HG02938 (cell line): ENCODE results near the gene CINP.

Experiments used
- ATAC-seq: cut with Tn5 transposase; IDR thresholded peaks from one replicate; pipeline ENCODE4 v1.9.1; 2021; ENCODE audit warnings: mild to moderate bottlenecking, moderate library complexity; ENCODE audit not compliant: unreplicated experiment

The CINP gene

DNA sequence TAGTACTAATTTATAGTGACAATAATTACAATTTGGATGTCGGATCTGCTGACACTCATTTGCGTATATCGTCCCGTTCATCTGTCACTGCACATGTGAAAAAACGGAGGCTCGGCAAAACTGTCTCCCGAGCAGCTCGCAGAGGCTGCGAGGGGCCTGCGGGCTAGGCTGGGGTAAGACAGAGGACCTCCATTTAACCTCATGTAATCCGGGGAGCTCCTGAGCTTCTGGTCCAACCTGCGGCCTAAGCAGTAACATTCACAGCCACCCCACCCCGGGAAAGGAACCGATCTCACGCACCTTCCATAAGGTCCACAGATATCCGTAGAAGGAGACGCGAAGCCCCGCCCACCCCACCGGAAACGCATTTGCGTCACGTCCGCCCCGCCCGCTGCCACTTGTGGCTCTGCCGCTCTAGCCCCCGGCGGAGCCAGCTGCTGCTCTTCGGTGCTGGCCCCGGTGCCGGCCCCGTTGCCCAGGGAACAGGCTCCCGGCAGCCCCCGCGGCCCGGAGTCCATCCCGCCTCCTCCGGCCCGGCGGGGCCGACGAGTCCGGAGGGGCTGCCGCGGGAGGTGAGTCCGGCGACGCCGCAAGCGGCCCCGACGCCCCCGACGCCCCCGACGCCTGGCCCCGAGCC, at the start of gene CINP, which contains the start of gene TECPR2:
TSS of gene CINP (minus strand) at position 346 of the 637 bp plus-strand sequence. CDS start at position 307, 39 bp downstream.
TSS of gene TECPR2 (plus strand) at position 397 of the 637 bp plus-strand sequence. CDS start 13,781 bp downstream, outside the sequence.
- peak; percentile 73 for ATAC-seq

DNA sequence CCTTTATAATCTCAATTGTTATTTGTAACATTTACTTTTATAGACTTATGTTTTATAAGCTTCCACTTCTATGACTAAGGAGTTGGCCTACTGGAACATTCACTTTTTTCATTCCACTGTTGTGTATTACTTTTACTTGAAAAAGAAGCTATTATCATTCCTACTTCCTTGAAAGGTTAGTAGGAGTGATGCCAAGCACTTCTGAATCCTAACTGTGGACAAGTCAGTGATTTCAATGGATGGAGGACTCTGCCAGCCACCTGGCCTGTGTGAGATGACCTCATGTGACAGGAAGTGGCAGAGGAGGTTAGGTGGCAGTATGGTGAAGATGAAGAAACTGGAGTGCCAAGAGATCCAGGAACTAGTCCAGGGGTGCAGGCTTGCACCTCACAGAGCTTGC, 46.0 kb upstream of the CINP start:
- ATAC-seq, result no peak

DNA sequence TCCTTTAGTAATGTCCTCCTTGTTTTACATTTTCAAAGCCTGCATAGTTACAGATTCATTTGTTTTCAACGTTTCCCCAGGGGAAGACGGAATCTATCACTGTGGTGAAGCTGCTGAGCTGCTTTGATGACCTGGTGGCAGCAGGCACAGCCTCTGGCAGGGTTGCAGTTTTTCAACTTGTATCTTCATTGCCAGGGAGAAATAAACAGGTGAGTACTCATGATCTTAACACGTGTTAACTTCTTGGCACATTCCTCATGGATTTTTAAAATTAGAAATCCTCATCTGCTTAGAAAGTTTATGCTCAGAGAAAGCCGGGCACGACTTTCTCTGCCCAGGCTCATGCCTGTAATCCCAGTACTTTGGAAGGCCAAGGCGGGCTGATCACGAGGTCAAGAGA, 44.6 kb upstream of the CINP start:
- ATAC-seq, result no peak

DNA sequence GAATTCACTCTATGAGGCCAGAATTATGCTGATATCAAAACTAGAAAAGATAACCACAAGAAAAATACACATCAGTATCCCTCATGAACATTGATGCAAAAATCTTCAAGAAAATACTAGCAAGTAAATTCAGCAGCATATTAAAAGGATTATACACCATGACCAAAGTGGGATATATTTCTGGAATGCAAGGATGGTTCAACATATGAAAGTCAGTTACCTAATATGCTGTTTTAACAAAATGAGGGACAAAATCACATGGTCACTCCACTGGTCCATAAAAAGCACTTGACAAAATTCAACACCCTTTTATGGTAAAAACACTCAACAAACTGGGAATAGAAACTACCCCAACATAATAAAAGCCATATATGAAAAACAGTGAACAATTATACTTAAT, 40.3 kb upstream of the CINP start:
- ATAC-seq, result no peak

DNA sequence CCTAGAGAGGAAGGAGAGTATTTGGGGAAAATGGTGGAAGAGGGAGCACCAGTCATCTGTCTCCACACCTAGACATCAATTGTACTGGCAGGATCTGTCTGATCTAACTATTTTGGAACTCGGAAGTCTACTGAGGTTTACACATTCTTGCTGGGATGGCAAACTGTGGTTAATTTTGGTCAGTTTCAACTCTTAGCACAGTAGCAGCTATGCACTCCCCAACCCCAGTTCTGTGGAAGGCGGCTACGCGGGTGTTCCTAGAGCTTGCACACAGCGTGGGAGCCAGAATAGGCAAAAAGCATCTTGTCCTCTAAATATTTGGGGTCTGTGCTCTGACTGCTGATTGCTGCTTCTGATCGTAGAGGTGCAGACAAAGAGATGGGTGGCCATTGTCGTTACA, 33.8 kb upstream of the CINP start:
- ATAC-seq, result no peak

DNA sequence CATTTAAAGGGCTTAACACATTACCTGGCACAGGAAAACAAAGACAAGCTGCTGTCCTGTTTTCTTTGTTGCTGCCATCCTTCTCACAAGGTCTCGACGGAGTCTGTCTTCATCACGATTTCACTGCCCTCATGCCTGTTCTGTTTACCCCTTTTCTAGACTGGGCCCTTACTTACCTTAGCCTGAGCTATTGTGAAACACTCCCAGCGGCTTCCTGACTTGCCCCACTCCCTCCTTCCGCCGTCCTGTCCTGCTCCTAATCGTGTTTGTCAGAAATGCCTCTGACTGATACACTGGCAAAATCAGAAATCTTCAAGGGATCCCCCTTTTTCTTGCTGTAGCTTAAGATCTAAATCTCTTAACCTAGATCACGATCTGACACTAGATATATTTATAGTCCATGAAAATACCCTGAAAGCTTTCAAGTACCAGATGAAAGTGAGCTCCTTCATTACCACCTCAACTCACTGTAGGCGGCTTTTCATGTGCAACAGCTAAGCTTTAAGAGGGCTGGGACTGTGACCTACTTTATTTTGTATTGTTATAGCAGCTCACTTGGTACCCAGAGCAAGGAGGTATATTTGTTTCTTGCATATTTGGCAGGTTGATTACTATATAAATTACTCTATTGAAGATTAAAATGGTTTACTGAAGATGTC, 32.2 kb upstream of the CINP start:
- ATAC-seq, result no peak

DNA sequence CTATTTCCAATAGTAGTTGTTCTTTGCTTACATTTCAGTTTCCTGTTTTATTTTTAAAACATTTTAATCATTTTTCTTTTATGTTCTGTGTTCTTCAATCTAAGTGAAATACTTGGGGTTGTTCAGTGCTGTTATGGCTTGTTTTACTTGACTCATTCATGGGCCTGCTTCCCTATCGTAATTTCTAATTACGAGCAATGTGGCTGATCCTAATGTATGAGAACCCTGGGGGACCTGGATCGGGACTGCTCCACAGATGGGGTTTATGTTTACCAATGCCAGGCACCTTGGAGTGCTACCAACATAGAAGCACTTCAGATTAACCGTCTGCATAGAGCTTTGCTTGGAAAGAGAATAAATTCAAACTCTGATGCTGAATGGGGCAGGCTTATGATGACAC, 29.8 kb upstream of the CINP start:
- no peak for ATAC-seq

DNA sequence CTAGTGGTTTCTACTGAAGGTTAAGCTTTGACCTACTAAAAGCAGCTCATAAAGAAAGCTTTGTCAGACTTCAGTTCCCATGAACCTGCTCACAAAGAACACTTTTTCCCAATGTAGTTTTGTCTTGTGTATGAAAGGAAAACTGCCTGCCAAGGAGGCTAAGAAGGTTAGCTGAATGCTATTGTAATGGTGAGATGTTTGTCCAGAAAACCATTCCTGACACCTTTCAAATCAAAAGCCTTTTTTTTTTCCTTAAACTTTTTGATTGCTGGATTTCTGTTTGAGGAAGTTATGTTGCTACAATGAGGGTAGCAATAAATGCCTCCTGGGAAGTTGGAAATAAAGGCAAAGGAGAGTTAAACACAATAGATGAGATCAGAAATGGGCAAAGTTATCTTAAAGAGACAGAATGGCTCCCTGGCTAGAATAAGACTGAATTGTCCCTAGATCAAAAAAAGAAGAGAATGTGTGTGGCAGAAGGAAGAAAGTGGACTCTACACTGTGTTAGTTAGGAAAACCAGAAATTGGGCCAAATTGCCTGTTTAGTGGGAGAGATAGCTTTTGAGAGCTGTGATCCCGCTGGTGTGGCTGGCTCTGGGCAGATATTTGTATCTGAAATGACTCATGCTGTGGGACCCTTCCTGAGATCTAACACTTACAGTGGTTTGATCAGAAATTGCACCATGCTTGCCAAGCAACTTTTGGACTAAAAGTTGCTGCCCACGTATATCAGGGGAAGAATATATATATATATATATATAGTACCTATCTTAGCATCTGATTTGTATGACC, 27.6 kb upstream of the CINP start:
- no peak for ATAC-seq

DNA sequence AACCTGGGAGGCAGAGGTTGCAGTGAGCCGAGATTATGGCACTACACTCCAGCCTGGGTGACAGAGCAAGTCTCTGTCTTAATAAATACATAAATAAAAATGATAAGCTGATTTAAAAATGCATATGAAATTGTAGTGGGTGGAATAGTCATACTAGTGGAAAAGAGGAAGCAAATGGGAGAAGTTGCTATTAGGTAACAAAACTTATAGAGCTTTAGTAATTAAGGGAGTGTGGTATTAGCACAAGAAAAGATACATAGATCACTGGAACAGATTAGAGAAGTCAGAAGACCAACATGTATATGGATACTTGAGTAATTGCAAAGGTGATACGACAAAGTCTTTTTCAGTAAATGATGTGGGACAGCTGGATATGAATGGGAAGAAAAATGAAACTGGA, 26.6 kb upstream of the CINP start:
- ATAC-seq, result no peak

DNA sequence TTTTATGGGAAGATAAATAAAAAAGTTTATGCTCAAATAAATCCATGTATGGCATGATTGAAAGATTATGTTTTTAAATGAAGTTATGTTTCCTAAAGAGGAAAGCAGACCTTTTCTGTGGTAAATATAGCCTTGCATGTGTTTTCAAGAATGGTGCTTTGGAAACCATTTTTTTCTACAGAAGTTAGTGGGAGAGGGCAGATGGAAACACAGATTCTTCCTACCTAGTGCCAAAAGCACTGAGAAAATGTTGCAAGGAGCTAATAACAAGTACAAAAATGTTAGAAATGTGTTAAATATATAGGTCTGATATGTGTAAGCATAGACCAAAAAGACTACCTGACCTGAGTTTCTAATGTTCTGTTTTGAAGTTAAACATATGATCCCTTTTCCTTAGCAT, 24.4 kb upstream of the CINP start:
- no peak for ATAC-seq

DNA sequence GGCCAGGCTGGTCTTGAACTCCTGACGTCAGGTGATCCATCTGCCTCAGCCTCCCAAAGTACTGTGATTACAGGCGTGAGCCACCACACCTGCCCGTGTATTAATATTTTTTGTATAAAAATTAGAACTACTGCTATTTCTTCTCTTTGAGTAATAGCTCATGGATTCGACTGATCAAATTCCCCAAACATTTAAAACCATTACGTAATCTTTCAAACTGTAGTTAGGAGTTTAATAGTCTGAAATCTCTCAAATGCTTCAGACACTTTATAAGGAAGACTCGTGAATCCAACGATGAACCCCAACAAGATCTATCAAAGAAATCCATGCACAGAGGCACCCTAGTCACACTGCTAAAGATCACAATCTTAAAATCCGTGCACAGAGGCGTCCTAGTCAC, 16.1 kb upstream of the CINP start:
- no peak for ATAC-seq

DNA sequence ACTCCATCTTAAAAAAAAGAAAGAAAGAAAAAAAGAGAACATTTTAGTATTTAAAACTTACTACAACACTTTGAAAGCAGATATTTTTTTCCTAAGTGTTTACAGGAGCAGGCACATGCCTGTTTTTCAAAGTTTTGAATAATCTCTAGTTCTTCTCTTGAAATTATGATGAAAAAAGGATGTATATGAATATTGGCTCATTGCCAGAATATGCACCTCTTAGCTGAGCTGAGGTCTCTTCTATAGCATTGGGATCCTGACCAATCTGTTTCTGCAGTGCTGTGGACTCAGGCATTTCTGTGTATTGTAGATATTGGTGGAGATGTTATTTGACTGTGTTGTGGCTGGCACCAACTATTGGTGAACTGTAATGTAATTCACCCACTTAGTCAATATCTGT, 15.0 kb upstream of the CINP start:
- ATAC-seq, result no peak

DNA sequence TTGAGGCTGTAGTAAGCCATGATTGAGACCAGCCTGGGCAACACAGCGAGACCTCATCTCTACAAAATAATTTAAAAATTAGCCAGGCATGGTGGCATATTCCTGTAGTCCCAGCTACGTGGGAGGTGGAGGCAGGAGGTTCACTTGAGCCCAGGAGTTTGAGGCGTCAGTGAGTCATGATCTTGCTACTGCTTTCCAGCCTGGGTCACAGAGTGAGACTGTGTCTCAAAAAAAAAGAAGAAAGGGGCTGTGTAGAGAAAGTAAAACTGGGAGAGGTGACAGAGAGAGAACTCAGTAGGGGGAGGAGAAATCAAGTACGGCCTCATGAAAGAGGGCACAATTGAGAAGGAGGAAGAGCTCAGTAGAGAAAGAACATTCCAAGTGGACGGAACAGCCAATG, 12.4 kb upstream of the CINP start:
- ATAC-seq, result no peak

DNA sequence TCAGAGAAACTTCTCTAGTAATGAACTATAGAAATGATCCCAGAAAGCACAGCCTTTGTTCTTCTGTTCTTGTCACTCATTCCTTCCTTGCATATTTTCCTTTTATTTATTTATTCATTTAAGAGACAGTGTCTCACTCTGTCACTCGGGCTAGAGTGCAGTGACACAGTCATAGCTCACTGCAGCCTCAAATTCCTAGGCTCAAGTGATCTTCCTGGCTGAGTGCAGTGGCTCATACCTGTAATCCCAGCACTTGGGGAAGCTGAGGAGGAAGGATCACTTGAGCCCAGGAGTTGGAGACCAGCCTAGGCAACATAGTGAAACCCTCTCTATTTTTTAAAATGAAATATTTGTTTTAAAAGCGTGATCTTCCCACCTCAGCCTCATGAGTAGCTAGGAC, 11.6 kb upstream of the CINP start:
- no peak for ATAC-seq

DNA sequence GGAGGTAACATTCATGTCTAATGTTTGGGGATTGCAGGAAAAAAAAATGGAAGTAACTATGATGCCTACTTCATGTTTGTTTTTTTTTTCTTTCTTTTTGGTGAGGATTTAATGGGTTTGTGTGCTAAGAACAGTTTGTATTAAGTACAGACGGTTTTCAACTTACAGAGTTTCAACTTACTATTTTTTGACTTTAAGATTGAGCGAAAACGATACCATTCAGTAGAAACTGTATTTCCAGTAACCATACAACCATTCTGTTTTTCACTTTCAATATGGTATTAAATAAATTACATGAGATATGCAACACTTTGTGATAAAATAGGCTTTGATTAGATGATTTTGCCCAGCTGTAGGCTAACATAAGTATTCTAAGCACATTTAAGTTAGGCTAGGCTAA, 10.4 kb upstream of the CINP start:
- no peak for ATAC-seq

DNA sequence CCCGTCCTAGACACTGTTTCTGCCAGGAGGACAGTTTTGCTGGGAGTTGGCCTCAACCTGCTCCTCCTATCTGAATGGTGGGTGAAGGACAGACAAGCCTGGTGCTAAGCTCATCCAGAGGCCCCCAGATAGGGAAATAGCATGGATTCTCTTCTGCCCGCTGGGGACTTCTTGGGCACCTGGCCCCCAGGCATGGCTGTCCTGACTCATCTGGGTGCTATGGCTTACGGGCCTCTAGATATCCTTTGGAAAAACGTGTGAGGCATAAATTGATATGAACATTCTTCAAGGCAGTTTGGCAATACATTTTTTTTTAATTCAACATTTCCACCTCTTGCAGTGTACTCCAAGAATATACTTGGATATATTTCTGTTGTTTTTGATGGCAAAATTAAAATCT, 8.7 kb upstream of the CINP start:
- no peak for ATAC-seq

DNA sequence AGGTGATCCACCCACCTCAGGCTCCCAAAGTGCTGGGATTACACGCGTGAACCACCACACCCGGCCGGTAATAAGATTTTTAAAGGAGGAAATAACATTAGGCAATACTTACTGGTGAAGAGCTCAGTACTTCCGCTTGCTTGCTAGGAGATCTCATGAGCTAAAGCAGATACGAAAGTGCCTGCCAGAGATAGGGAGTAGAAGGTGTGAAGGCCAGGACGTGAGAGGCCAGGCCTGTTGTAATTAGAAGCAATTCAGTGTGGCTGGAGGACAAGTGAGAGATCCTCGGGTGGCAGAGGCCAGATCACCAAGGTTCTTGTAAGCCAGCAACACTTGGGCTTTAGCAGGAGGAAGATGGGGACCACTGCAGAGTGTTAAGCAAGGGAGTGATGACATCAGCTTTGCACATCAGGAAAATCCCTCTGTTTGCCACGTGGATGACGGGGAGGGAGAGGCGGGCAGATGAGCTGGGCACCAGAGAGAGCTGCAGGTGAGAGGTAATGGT, 7.7 kb upstream of the CINP start:
- no peak for ATAC-seq

DNA sequence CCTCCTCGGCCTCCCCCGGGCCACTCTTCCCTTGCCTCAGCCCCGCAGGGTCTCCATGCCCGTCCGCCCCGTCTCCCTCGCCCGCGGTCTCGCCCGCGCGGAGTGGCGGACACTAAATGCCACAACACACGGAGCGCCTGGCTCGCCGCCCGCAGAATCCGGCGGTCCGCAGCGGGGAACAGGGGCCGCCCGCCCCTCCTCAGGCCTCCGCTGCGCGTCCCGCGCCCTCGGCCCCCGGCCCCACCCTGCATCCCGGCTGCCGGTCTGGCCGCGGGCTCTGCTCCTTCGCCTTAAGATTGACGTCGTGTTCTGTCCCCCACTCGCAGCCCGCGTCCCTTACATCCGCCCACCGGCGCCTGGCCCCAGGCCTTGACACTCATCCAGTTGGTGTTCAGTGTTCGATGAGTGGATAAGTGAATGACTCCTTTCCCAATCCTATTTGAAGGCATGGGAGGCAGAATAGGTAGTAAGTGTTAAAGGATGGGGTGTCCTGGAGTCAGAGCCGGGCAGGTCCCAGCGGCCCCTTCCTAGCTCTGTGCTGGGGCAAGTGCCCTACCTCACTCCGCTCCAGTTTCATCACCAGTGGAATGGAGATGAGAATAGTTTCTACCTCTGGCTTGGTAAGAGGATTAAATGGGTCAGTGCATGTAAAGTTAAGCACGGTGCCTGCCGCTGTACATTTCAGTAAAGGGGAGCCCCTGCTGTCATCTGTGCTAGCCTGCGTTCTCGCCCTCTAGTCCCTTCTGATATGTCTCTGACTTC, 673 bp upstream of the CINP start:
- peak; percentile 26 for ATAC-seq

DNA sequence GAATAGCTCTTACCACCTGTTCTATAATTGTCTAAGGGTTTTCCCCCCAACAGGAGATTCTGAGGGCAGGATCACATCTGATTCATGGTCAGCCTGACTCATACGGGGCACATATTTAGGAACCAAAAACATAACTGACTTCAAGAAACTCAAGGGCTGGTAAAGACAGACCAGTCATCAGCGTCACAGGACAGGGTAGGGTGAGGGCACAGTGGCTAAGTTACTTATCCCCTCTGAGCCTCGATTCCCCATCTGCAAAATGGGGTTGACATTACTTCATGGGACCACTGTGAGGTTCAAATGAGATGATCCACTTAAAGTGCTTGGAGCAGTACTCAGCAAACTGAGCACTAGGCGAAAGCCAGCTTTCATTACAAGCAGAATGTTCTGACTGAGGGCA, 606 bp downstream of the CINP start:
- peak; percentile 48 for ATAC-seq

DNA sequence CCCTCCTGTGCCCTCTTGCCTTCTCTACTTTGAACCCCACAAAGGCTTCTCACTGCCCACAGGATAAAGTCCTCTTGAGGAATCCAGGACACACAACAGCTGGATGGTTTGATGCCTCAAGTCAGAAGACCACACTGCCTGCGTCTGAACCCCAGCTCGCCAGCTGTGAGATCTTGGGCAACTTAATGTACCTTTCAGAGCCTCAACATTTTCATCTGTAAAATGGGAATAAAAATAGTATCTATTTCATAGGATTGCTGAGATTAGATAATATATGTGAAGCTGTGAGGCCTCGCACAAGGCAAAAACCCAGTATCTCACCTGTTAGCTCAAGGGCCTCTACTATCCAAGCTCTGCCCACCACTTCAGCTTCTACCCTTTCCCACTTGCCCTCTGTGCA, 2.3 kb downstream of the CINP start:
- no peak for ATAC-seq

DNA sequence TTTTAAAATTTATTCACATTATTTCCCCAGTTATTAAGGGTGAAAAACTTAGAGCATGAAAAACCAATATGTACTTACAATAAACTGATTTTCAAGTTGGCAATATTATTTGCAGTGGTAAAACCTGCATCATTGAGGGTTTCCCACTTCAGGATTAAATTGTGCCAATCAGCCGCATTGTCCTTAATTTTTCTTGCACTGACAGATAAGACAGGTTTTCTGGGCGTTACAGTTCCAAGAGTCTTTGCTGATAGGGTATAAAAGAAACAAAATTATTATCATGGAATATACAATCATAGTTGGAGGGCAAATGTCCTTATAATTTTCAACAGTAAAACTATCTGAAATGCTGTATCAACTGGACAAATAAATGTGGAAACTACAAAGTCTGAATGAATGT, 3.3 kb downstream of the CINP start:
- no peak for ATAC-seq
